Astrocyte (in vitro differentiated cells and primary cell): ENCODE data around the gene GNS. TPM values are rescaled to one million over a fixed set of nuclear protein-coding genes. Genes with fewer than 3 reads are reported as not detected.

Experiments used
- DNase-seq: peaks from one replicate; pipeline ENCODE4 v3.0.0-alpha.2; 2010; ENCODE audit warnings: low read depth
- FAIRE-seq: peaks from 2 replicates; lab custom pipeline; 2011; peaks lifted over from hg19 to GRCh38; lab: Jason Lieb, UNC
- H2AFZ ChIP-seq: 2 replicates; pipeline ENCODE4 v1.6.0; 2012; ENCODE audit warnings: low read depth, low read length, inconsistent platforms
- H3K27ac ChIP-seq: 2 replicates; pipeline ENCODE4 v1.5.1; 2011; ENCODE audit warnings: low read depth, low read length, inconsistent platforms
- H3K27me3 ChIP-seq: 2 replicates; pipeline ENCODE4 v1.6.0; 2011; ENCODE audit warnings: low read length, inconsistent platforms; ENCODE audit not compliant: insufficient read depth
- H3K36me3 ChIP-seq: 2 replicates; pipeline ENCODE4 v1.5.1; 2011; ENCODE audit warnings: low read length, inconsistent platforms; ENCODE audit not compliant: insufficient read depth
- H3K4me1 ChIP-seq: 2 replicates; pipeline ENCODE4 v1.5.1; 2011; ENCODE audit warnings: low read length, inconsistent platforms; ENCODE audit not compliant: insufficient read depth
- H3K4me2 ChIP-seq: 2 replicates; pipeline ENCODE4 v1.6.0; 2012; ENCODE audit warnings: low read length, inconsistent platforms
- H3K4me3 ChIP-seq: 2 replicates; pipeline ENCODE4 v1.5.1; 2011; ENCODE audit warnings: low read depth, mild to moderate bottlenecking, low read length, inconsistent platforms; ENCODE audit not compliant: insufficient read depth
- H3K79me2 ChIP-seq: 2 replicates; pipeline ENCODE4 v1.6.0; 2012; ENCODE audit warnings: mild to moderate bottlenecking, low read length, inconsistent platforms; ENCODE audit not compliant: insufficient read depth
- H3K9ac ChIP-seq: 2 replicates; pipeline ENCODE4 v1.6.0; 2012; ENCODE audit warnings: mild to moderate bottlenecking, low read length, inconsistent platforms
- H3K9me3 ChIP-seq: 2 replicates; pipeline ENCODE4 v1.5.1; 2012; ENCODE audit warnings: low read depth, mild to moderate bottlenecking, low read length, inconsistent platforms; ENCODE audit not compliant: insufficient read depth
- H4K20me1 ChIP-seq: 2 replicates; pipeline ENCODE4 v1.6.0; 2012; ENCODE audit warnings: low read length, inconsistent platforms; ENCODE audit not compliant: insufficient read depth
- H3K27ac Mint-ChIP-seq: one replicate; pipeline ENCODE4 v1.8.0; 2021; ENCODE audit warnings: mild to moderate bottlenecking, mixed read lengths; ENCODE audit not compliant: unreplicated experiment
- H3K27me3 Mint-ChIP-seq: one replicate; pipeline ENCODE4 v1.8.0; 2021; ENCODE audit warnings: low read depth, mixed read lengths; ENCODE audit not compliant: unreplicated experiment
- H3K36me3 Mint-ChIP-seq: one replicate; pipeline ENCODE4 v1.8.0; 2021; ENCODE audit warnings: low read depth, mixed read lengths; ENCODE audit not compliant: unreplicated experiment
- H3K4me1 Mint-ChIP-seq: one replicate; pipeline ENCODE4 v1.8.0; 2021; ENCODE audit warnings: low read depth, mixed read lengths; ENCODE audit not compliant: unreplicated experiment
- H3K4me3 Mint-ChIP-seq: one replicate; pipeline ENCODE4 v1.8.0; 2021; ENCODE audit warnings: mild to moderate bottlenecking, moderate library complexity, mixed read lengths; ENCODE audit not compliant: unreplicated experiment
- H3K9me3 Mint-ChIP-seq: one replicate; pipeline ENCODE4 v1.8.0; 2021; ENCODE audit warnings: mild to moderate bottlenecking, mixed read lengths; ENCODE audit not compliant: unreplicated experiment
- CTCF ChIP-seq: IDR thresholded peaks from 2 replicates; pipeline ENCODE4 v1.5.1; 2011; ENCODE audit warnings: low read depth, mild to moderate bottlenecking, inconsistent platforms, low read length, moderate library complexity; ENCODE audit not compliant: insufficient read depth
- EZH2 ChIP-seq: IDR thresholded peaks from 2 replicates; pipeline ENCODE4 v1.6.1; 2012; ENCODE audit warnings: mild to moderate bottlenecking, low read length, inconsistent platforms; ENCODE audit not compliant: insufficient read depth
- total RNA-seq: library from RNA; stranded (reverse); gene quantifications from 2 replicates; pipeline ENCODE4 v1.2.1, GENCODE V29; 2021

The GNS gene
- total RNA-seq, 1 donor from 2014 or later, result 109 TPM

- Histone ChIP-seq H3K4me3 (no peak overlapping the region), H3K9ac (no peak overlapping the region), H2AFZ (no peak overlapping the region), H3K27ac (no peak overlapping the region), H3K4me2 (no peak overlapping the region), H3K9me3 (no peaks in the 10 kb centered on the region), H3K36me3 (no peaks in the 10 kb centered on the region), H3K79me2 (no peaks in the 10 kb centered on the region), H3K4me1 (peaks cover 5% of the 10 kb centered on the region), H3K27me3 (peaks cover 61% of the 10 kb centered on the region), H4K20me1 (peaks cover 5% of the 10 kb centered on the region)
- no peak for FAIRE-seq
- Mint-ChIP-seq H3K9me3 (no peaks in the 10 kb centered on the region), H3K4me3 (peak overlapping the region; percentile 80), H3K4me1 (no peaks in the 10 kb centered on the region), H3K27ac (no peak overlapping the region), H3K27me3 (peaks cover 30% of the 10 kb centered on the region), H3K36me3 (no peaks in the 10 kb centered on the region)
- TF ChIP-seq CTCF (no peak), EZH2 (no peak)
- DNase-seq, result no peak
Observed at GRCh38 chr12:64782191-64782876, 23.1 kb upstream of the GNS start.

- Mint-ChIP-seq H3K9me3 (peaks cover 5% of the 10 kb centered on the region), H3K27me3 (peaks cover 30% of the 10 kb centered on the region), H3K27ac (peak overlapping the region; percentile 1), H3K36me3 (no peaks in the 10 kb centered on the region), H3K4me1 (no peaks in the 10 kb centered on the region), H3K4me3 (peak overlapping the region; percentile 80)
- DNase-seq, result no peak
- Histone ChIP-seq H3K9ac (no peak overlapping the region), H3K4me1 (peaks cover 5% of the 10 kb centered on the region), H3K4me3 (peak overlapping the region; percentile 46), H3K27ac (no peak overlapping the region), H3K36me3 (no peaks in the 10 kb centered on the region), H3K27me3 (peaks cover 66% of the 10 kb centered on the region), H4K20me1 (peaks cover 5% of the 10 kb centered on the region), H3K79me2 (no peaks in the 10 kb centered on the region), H2AFZ (peak overlapping the region; percentile 56), H3K9me3 (no peaks in the 10 kb centered on the region), H3K4me2 (peak overlapping the region; percentile 77)
- TF ChIP-seq CTCF (no peak), EZH2 (peak; percentile 77)
- FAIRE-seq, result no peak
Observed at GRCh38 chr12:64781280-64782190, 22.3 kb upstream of the GNS start.
